Natural killer cell (primary cell): ENCODE results near the gene NRXN3. TPM values are rescaled to one million over a fixed set of nuclear protein-coding genes. Genes with fewer than 3 reads are reported as not detected.
"Not testable (repeated sequence)": the region's sequence is repeated elsewhere in the genome, so short reads cannot be mapped to it uniquely, and the experiment has no call there.

Source experiments
- ATAC-seq, 3 donors: fragments of 150-1000 bp in 2 of 3; fragments of 200-7000 bp in 1 of 3; cut with Tn5 transposase; 1 replicate in 1 of 3; 2 replicates in 2 of 3; pipeline ENCODE4 v1.10.0; 2021; ENCODE audit warnings: mild to moderate bottlenecking in 2 of 3, moderate library complexity in 2 of 3
- DNase-seq, 2 donors: peaks; one replicate each; pipeline versions ENCODE4 v3.0.0 to v3.0.0-alpha.2; 2013 to 2021; ENCODE audit warnings: mixed read lengths in 1 of 2
- H3K27ac ChIP-seq: one replicate; pipeline ENCODE4 v1.5.1; 2013; ENCODE audit warnings: mild to moderate bottlenecking, low read length
- H3K27me3 ChIP-seq: one replicate; pipeline ENCODE4 v1.6.1; 2013; ENCODE audit warnings: low read length; ENCODE audit not compliant: control insufficient read depth, insufficient read depth
- H3K36me3 ChIP-seq: one replicate; pipeline ENCODE4 v1.6.1; 2013; ENCODE audit warnings: low read length; ENCODE audit not compliant: control insufficient read depth, insufficient read depth
- H3K4me1 ChIP-seq: one replicate; pipeline ENCODE4 v1.6.1; 2013; ENCODE audit warnings: low read length; ENCODE audit not compliant: control insufficient read depth, insufficient read depth
- H3K4me3 ChIP-seq: one replicate; pipeline ENCODE4 v1.5.1; 2013; ENCODE audit warnings: low read length
- H3K9me3 ChIP-seq: one replicate; pipeline ENCODE4 v1.6.1; 2013; ENCODE audit warnings: low read length; ENCODE audit not compliant: control insufficient read depth, insufficient read depth
- H3K27ac Mint-ChIP-seq, 2 donors: one replicate each; pipeline ENCODE4 v1.8.0; 2022; ENCODE audit warnings: mild to moderate bottlenecking in 2 of 2, mixed read lengths in 2 of 2, moderate library complexity in 1 of 2
- H3K27me3 Mint-ChIP-seq, 2 donors: one replicate each; pipeline ENCODE4 v1.8.0; 2022; ENCODE audit warnings: low read depth in 2 of 2, mixed read lengths in 2 of 2
- H3K36me3 Mint-ChIP-seq: one replicate; pipeline ENCODE4 v1.8.0; 2022; ENCODE audit warnings: mixed read lengths
- H3K4me1 Mint-ChIP-seq, 2 donors: one replicate each; pipeline ENCODE4 v1.8.0; 2022; ENCODE audit warnings: mixed read lengths in 2 of 2
- H3K4me3 Mint-ChIP-seq: one replicate; pipeline ENCODE4 v1.8.0; 2022; ENCODE audit warnings: mild to moderate bottlenecking, moderate library complexity, mixed read lengths
- H3K9me3 Mint-ChIP-seq, 2 donors: one replicate each; pipeline ENCODE4 v1.8.0; 2022; ENCODE audit warnings: mixed read lengths in 2 of 2
- WGBS: methylation state at CpG from one replicate; pipeline ENCODE4 v1.1.7; 2013; ENCODE audit warnings: missing lambda C conversion rate; ENCODE audit not compliant: insufficient coverage; 5-methylcytosine and 5-hydroxymethylcytosine counted together
- intact Hi-C: fragments of 100-400 bp; cut with micrococcal nuclease; formaldehyde crosslinking; loops from one replicate; pipeline ENCODE4 v1.14.2; 2022
- total RNA-seq, 4 donors: library from RNA; stranded (reverse); fragments of 120-200 nt in 1 of 4; gene quantifications; one replicate each; pipeline versions ENCODE4 v1.2.3 to v1.2.4, GENCODE V29; 2013 to 2022
- TF ChIP-seq, protein P1 (sequence below): fragments of 200-600 bp; IDR thresholded peaks from one replicate; pipeline ENCODE4 v1.8.0; 2022; ENCODE audit warnings: antibody characterized with exemption

NRXN3 gene
- total RNA-seq, 3 donors from 2014 or later (not counting 1 experiment from before 2014, with no cell fraction given), result not detected

DNA sequence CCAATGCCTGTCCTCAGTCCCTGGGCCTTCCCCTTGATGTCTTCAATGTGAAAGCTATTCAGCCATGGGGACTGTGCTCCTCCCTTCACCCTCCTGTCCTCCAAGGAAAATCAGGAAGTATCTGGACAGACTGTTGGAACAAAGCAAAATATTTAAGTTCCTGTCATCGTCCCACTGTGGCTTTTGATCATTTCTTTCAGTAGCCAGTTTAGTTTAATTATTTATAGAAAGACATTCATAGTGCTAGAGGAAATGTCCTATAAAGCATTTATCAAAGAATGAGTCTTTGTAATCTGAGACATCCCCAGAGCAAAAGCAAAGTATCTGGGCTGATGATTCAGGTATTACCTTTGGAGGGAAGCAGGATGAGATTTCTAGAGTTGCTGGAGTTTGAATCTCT lies 254.1 kb downstream of the NRXN3 start:
- no peak overlapping the region for H3K27ac Mint-ChIP-seq

DNA sequence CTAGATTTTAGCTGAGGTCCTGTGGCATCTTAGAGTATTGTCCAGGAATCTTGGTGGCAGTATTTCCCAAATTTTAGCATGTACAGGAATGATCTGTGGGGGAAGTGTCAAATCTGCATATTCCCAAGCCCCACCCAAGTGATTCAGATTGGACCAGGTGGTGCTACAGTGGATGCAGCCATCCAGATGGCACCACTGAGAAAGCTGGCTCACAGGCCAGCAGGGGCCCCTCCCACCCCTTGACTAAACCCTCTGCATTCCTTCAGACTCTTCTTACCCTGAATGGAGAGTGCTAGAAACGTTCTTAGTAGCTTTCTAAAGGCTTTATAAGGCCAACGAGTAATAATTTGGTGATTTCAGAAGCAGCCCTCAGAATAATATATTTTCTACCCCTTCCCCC lies 255.2 kb downstream of the NRXN3 start:
- no peak for DNase-seq
- TF ChIP-seq, protein P1, sequence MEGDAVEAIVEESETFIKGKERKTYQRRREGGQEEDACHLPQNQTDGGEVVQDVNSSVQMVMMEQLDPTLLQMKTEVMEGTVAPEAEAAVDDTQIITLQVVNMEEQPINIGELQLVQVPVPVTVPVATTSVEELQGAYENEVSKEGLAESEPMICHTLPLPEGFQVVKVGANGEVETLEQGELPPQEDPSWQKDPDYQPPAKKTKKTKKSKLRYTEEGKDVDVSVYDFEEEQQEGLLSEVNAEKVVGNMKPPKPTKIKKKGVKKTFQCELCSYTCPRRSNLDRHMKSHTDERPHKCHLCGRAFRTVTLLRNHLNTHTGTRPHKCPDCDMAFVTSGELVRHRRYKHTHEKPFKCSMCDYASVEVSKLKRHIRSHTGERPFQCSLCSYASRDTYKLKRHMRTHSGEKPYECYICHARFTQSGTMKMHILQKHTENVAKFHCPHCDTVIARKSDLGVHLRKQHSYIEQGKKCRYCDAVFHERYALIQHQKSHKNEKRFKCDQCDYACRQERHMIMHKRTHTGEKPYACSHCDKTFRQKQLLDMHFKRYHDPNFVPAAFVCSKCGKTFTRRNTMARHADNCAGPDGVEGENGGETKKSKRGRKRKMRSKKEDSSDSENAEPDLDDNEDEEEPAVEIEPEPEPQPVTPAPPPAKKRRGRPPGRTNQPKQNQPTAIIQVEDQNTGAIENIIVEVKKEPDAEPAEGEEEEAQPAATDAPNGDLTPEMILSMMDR, result no peak
- no peaks in the 10 kb centered on the region for H3K36me3 Mint-ChIP-seq
- no peak for ATAC-seq
- intact Hi-C loops, result no loop called here
- no peak overlapping the region for H3K27ac ChIP-seq
- no peak overlapping the region for H3K4me3 Mint-ChIP-seq
- no peaks in the 10 kb centered on the region for H3K9me3 Mint-ChIP-seq
- H3K36me3 ChIP-seq, result no peaks in the 10 kb centered on the region
- no peaks in the 10 kb centered on the region for H3K27me3 ChIP-seq
- no peak overlapping the region for H3K27ac Mint-ChIP-seq
- peaks cover 0 to 6% of the 10 kb centered on the region in 2 donors for H3K27me3 Mint-ChIP-seq
- no peaks in the 10 kb centered on the region for H3K4me1 Mint-ChIP-seq
- 59% methylated on average over 2 of the region's 2 CpGs for WGBS
- H3K4me1 ChIP-seq, result no peaks in the 10 kb centered on the region
- no peak overlapping the region for H3K4me3 ChIP-seq
- H3K9me3 ChIP-seq, result no peaks in the 10 kb centered on the region

More for the DNA sequence above, 254.1 kb downstream of the NRXN3 start:
- Mint-ChIP-seq H3K36me3 (no peaks in the 10 kb centered on the region), H3K27me3 (peaks cover 0 to 6% of the 10 kb centered on the region in 2 donors), H3K4me3 (no peak overlapping the region), H3K4me1 (no peaks in the 10 kb centered on the region), H3K9me3 (no peaks in the 10 kb centered on the region)
- no peaks in the 10 kb centered on the region for H3K27me3 ChIP-seq
- no peak overlapping the region for H3K27ac ChIP-seq
- DNase-seq (no peak), ATAC-seq (no peak)
- TF ChIP-seq, protein P1, result no peak
- WGBS, result 63% methylated on average over 1 of the region's 1 CpG
- H3K9me3 ChIP-seq, result no peaks in the 10 kb centered on the region
- intact Hi-C loops, result no loop called here
- no peaks in the 10 kb centered on the region for H3K36me3 ChIP-seq
- no peaks in the 10 kb centered on the region for H3K4me1 ChIP-seq
- H3K4me3 ChIP-seq, result no peak overlapping the region

DNA sequence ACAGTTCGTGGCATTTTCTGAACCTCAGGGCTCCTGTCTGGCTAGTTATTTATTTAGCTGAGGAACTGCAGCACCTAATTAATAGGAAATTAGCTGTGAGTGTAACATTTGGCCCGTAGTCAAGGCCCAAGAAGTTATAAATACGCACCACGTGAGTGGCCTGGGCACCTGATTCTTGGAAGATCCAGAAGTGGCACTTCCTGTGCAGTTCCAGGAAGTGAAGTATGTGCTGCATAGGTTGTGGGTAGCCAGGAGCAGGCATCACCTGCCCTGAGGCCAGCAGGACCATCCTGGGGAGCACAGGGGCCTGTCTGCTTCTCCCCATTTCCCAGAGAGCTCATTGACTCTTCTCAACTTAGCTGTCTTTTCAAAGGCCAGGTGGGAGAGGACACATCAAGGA lies 255.6 kb downstream of the NRXN3 start:
- 66% methylated on average over 4 of the region's 4 CpGs for WGBS
- no peak overlapping the region for H3K4me3 Mint-ChIP-seq
- no peaks in the 10 kb centered on the region for H3K9me3 Mint-ChIP-seq
- ATAC-seq, result no peak
- no peak for DNase-seq
- H3K4me3 ChIP-seq, result no peak overlapping the region
- H3K27me3 Mint-ChIP-seq, result peaks cover 0 to 6% of the 10 kb centered on the region in 2 donors
- H3K27ac ChIP-seq, result no peak overlapping the region
- no peaks in the 10 kb centered on the region for H3K9me3 ChIP-seq
- intact Hi-C loops, result no loop called here
- no peaks in the 10 kb centered on the region for H3K27me3 ChIP-seq
- H3K36me3 Mint-ChIP-seq, result no peaks in the 10 kb centered on the region
- H3K27ac Mint-ChIP-seq, result no peak overlapping the region
- no peaks in the 10 kb centered on the region for H3K4me1 Mint-ChIP-seq
- TF ChIP-seq, protein P1, result no peak
- no peaks in the 10 kb centered on the region for H3K36me3 ChIP-seq
- no peaks in the 10 kb centered on the region for H3K4me1 ChIP-seq

DNA sequence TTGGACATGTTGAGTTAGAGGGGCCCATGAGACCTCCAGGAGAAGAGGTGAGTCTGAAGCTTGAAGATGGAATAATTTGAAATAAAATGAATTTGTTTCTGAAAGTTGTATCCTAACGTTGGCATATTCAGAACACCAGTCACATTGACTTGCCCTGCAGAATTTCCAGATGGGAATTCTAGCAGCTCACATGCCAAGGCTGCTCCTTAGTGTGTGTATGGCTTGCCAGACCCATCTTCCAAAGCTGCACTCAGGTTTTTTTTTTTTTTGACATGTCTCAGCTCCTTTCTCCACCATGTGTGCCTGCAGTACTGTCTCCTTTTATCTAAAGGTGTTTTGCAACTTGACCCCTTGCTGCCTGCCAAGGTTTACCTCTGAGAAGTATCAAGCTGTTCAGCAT lies 261.9 kb downstream of the NRXN3 start:
- intact Hi-C loops, result no loop called here
- Mint-ChIP-seq H3K9me3 (peaks cover 0 to 4% of the 10 kb centered on the region in 2 donors), H3K4me1 (no peaks in the 10 kb centered on the region), H3K27ac (no peak overlapping the region), H3K36me3 (no peaks in the 10 kb centered on the region), H3K27me3 (peaks cover 0 to 6% of the 10 kb centered on the region in 2 donors), H3K4me3 (no peak overlapping the region)
- 85% methylated on average over 1 of the region's 1 CpG for WGBS
- DNase-seq, result no peak
- H3K27ac ChIP-seq, result no peak overlapping the region
- no peaks in the 10 kb centered on the region for H3K9me3 ChIP-seq
- no peaks in the 10 kb centered on the region for H3K36me3 ChIP-seq
- no peak overlapping the region for H3K4me3 ChIP-seq
- H3K4me1 ChIP-seq, result no peaks in the 10 kb centered on the region
- TF ChIP-seq, protein P1, result no peak
- H3K27me3 ChIP-seq, result no peaks in the 10 kb centered on the region
- no peak for ATAC-seq

DNA sequence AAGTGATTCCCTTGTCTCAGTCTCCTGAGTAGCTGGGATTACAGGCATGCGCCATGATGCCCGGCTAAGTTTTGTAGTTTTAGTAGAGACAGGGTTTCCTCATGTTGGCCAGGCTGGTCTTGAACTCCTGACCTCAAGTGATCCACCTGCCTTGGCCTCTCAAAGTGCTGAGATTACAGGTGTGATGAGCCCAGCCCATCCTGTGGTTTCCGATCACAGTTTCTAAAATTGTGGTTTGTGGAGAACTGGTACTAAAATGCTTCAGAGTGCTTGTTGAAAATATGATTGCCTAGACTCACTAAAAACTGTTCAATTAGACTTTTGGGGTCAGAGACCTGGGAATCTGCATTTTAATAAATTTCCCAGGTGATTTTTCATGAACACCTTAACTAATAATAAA lies 267.3 kb downstream of the NRXN3 start:
- H3K4me1 ChIP-seq, H3K27ac ChIP-seq, H3K4me3 Mint-ChIP-seq, H3K9me3 Mint-ChIP-seq, H3K36me3 ChIP-seq, DNase-seq, H3K4me3 ChIP-seq, intact Hi-C loops, H3K36me3 Mint-ChIP-seq, H3K27me3 ChIP-seq, H3K9me3 ChIP-seq, H3K27ac Mint-ChIP-seq, H3K27me3 Mint-ChIP-seq, H3K4me1 Mint-ChIP-seq, ATAC-seq: not testable (repeated sequence)
- WGBS, result 55% methylated on average over 3 of the region's 3 CpGs
